ENCODE measurements around the gene SMR3A.

GRCh38 chr4:70313736-70314135 lies 46.8 kb upstream of the SMR3A start:
- TF ChIP-seq CTCF (IDR thresholded peaks at IDR 0.05): no peak
- peak; percentile 67 for TF ChIP-seq EZH2phosphoT487 (IDR thresholded peaks at IDR 0.05)
- TF ChIP-seq EZH2 (IDR thresholded peaks at IDR 0.05): no peak
